PFSK-1 (cell line): ENCODE measurements around the gene BIK.

ENCODE experiments used
- POLR2AphosphoS5 ChIP-seq: IDR thresholded peaks from 2 replicates; pipeline ENCODE4 v1.6.1; 2012; ENCODE audit warnings: low read depth, mild to moderate bottlenecking, control low read depth, low read length, moderate library complexity
- REST ChIP-seq, 2 experiments: IDR thresholded peaks; 2 replicates each; pipeline versions ENCODE4 v1.6.1 to v1.8.0; 2011 to 2012; ENCODE audit warnings: low read depth in 2 of 2, low read length in 2 of 2, control low read depth in 1 of 2, inconsistent platforms in 1 of 2, mild to moderate bottlenecking in 1 of 2, moderate library complexity in 1 of 2; ENCODE audit not compliant: insufficient read depth in 1 of 2
- SIN3A ChIP-seq: IDR thresholded peaks from 2 replicates; pipeline ENCODE4 v1.6.1; 2012; ENCODE audit warnings: mild to moderate bottlenecking, low read length, moderate library complexity, borderline replicate concordance; ENCODE audit not compliant: insufficient read depth
- TAF1 ChIP-seq: IDR thresholded peaks from 2 replicates; pipeline ENCODE4 v1.6.1; 2012; ENCODE audit warnings: low read length, control low read depth, borderline replicate concordance; ENCODE audit not compliant: insufficient read depth

DNA sequence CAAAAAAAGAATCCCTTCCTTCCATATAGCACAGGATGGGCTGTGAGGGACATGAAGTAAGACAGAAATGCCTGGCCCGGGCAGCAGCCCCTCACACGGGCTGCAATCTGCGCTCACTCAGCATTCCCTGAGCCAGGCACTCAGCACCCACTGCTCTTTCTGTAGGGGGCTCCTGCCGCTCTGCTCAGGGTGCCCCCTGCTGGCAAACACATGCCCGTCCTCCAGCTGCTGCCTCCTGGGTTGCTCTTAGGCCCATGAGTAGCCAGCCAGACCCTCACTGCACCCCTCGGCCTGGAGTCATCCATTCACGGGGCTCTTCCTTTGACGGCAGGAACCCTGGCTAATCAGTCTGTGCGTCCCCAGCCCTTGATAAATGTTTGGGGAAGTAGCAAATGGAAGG, 25.7 kb downstream of the BIK start:
- TF ChIP-seq POLR2AphosphoS5 = no peak
- TF ChIP-seq TAF1 = no peak
- TF ChIP-seq REST (IDR thresholded peaks at IDR 0.05; ENCODE audit: insufficient read depth in 1 of 2, low read depth in 2 of 2, low read length in 2 of 2) = no peak
- TF ChIP-seq SIN3A = no peak
